CD4-positive, alpha-beta T cell treated with Interleukin-1 beta for 1 hour (primary cell): ENCODE measurements around the gene GAB2.

Source experiments
- DNase-seq, 2 donors: peaks; one replicate each; pipeline ENCODE4 v3.0.0-alpha.2; 2020 to 2022

The GAB2 gene

GRCh38 chr11:78217650-78218541 is 199.7 kb downstream of the GAB2 start:
- no peak for DNase-seq

GRCh38 chr11:78216571-78217287 is 200.9 kb downstream of the GAB2 start:
- no peak for DNase-seq

DNA sequence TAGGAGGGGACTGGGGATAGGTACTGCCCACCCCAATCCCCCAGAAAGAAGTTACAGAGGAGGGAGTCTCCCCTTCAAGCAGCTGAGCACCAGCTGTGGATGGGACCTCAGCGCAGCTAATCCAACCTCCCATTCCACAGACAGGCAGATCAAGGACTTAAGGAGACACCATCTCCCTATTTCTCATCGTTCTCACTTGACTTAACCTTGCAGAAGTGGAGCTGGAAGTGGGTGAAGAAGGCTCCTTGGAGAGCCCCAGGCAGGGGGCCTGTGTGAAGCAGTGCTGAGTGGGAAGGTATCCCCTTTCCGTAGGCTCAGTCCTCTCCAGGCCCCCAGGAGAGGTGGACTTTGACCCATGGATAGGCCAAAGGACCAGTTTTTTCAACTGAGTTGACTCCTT is 201.6 kb downstream of the GAB2 start:
- DNase-seq = no peak

GRCh38 chr11:78214331-78215194 is 203.1 kb downstream of the GAB2 start:
- no peak for DNase-seq

GRCh38 chr11:78213526-78214330 is 203.9 kb downstream of the GAB2 start:
- DNase-seq = no peak

GRCh38 chr11:78212586-78213371 is 204.8 kb downstream of the GAB2 start:
- no peak for DNase-seq

DNA sequence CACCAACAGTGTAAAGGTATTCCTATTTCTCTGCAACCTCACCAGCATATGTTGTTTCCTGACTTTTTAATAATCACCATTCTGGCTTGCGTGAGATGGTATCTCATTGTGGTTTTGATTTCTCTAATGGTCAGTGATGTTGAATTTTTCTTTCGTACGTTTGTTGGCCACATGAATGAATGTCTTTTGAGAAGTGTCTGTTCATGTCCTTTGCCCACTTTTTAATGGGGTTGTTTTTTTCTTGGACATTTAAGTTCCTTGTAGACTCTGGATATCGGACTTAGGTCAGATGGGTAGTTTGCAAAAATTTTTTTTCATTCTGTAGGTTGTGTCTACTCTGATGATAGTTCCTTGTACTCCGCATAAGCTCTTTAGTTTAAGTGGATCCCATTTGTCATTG is 206.1 kb downstream of the GAB2 start:
- DNase-seq = no peak

DNA sequence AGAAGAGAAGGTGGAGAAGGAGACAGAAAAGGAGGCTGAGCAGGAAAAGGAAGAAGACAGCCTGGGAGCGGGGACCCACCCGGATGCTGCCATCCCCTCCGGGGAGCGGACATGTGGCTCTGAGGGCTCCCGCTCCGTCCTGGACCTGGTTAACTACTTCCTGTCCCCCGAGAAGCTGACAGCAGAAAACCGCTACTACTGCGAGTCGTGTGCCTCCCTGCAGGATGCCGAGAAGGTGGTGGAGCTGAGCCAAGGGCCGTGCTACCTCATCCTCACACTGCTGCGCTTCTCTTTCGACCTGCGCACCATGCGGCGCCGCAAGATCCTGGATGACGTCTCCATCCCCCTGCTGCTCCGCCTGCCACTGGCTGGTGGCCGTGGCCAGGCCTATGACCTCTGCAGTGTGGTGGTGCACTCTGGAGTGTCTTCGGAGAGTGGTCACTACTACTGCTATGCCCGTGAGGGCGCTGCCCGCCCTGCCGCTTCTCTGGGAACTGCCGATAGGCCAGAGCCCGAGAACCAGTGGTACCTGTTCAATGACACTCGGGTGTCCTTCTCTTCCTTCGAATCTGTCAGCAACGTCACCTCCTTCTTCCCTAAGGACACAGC is 207.5 kb downstream of the GAB2 start:
- DNase-seq = no peak

GRCh38 chr11:78209478-78209877 is 208.1 kb downstream of the GAB2 start:
- no peak for DNase-seq

GRCh38 chr11:78208257-78209165 is 209.1 kb downstream of the GAB2 start:
- DNase-seq = no peak

GRCh38 chr11:78207532-78208256 is 209.9 kb downstream of the GAB2 start:
- DNase-seq = no peak

- no peak for DNase-seq
These were observed 211.9 kb downstream of the GAB2 start for GRCh38 chr11:78205691-78206090.

DNA sequence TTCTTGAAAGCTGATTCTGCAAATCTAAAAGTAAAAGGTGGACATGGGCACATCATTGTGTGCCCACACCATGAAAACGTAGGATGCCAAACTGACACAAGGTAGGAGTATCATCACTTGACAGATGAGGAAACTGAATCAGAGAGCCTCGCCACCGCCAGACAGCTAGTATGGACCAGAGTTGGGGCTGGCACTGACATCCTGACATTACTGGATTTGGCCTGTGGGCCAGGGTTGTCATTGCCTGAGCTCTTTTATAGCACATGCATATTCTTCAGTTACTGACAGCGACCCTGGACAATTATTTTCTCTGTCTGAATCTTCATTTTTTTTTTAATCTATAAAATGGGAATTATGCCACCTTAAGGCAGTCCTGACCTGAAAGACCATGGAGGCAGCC is 212.4 kb downstream of the GAB2 start:
- no peak for DNase-seq

DNA sequence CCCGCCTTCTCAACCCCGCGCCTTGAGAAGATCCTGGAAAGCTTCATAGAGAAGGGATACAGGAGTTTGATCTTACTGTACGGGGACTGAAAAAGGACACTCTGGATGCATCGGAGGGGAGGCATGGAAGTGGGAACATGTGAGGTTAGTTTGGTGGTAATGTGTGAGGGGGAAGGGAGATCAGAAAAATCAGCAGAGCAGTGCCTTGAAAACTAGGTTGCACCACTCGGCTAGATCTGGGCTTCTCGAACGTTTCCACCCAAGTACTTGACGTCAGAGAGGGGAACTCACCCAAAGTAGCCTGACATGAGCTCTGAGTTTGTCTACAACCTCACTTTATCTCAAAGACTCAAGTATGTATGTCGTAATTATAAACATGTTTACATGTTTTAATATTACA is 214.4 kb downstream of the GAB2 start:
- peak; percentile 64 to 78 for DNase-seq

- peak; percentile 74 to 77 for DNase-seq
These were observed 214.9 kb downstream of the GAB2 start for GRCh38 chr11:78202733-78203167.

DNA sequence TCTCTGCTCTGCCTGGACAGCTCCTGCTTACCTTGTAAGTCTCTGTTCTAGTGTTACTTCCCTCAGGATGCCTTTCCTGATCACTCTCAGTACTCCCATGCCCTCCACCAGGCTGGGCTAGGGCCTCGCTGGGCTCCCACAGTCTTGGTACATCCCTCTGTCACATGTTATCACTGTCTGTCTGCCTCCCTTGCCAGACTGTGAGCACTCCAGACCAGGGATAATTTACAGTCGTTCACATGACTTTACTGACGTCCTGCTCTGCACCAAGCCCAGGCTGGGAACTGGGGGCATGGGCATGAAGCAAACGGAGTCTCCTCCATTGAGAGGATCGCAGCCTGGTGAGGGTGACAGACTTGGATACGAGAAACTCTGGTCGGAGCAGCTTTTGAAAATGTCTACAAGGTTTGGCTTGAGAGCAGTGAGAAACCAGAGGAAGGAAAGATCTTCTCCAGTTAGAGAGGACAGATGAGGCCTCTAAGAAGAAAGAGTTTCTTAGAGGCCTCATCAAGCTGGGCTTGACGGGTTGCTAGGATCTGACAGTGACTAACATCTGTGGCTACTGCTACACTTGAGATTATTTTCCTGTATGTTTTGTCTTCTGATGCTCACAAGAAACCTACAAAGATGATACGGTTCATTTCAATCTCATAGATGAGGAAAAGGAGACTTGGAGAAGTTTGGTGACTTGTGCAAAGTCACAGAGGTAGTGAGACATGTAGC is 216.4 kb downstream of the GAB2 start:
- no peak for DNase-seq

DNA sequence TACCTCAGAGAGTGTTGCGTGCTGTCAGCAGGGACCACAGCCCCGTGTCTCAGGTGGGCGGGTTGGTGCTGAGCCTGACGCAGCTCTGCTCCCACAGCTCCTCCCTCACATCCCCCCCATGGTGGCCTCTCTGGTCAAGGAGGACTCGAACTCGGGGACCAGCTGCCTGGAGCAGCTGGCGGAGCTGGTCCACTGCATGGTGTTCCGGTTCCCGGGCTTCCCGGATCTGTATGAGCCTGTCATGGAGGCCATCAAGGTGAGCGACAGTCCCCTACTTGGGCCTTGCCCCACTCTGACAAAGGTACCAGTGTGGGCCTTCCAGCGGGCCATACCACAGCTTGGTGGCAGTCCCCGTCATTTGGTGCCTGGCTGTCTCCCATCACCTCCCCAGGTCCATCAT is 217.1 kb downstream of the GAB2 start:
- no peak for DNase-seq

- DNase-seq = no peak
These were observed 217.6 kb downstream of the GAB2 start for GRCh38 chr11:78200061-78200460.

GRCh38 chr11:78199653-78200015 is 218.0 kb downstream of the GAB2 start:
- no peak for DNase-seq
